H1 (cell line): ENCODE measurements around the gene SRR. TPM values are rescaled to one million over a fixed set of nuclear protein-coding genes. Genes with fewer than 3 reads are reported as not detected.

Experiments used
- CBX8 ChIP-seq: fragments of 300-800, 300-1000 bp; sonication (generic); IDR thresholded peaks from 2 replicates; pipeline ENCODE4 v1.7.1; 2016; ENCODE audit warnings: low read depth, low read length, borderline replicate concordance
- CREB1 ChIP-seq: IDR thresholded peaks from 2 replicates; pipeline ENCODE4 v1.6.1; 2012; ENCODE audit warnings: inconsistent platforms
- EP300 ChIP-seq, 2 experiments: IDR thresholded peaks; 1 replicate in 1 of 2; 2 replicates in 1 of 2; pipeline ENCODE4 v1.6.1; 2011 to 2012; ENCODE audit warnings: low read depth in 2 of 2, low read length in 2 of 2, mild to moderate bottlenecking in 2 of 2, borderline replicate concordance in 1 of 2, inconsistent platforms in 1 of 2, moderate library complexity in 1 of 2
- FOSL1 ChIP-seq: IDR thresholded peaks from 2 replicates; pipeline ENCODE4 v1.6.1; 2011; ENCODE audit warnings: mild to moderate bottlenecking, low read depth, low read length, moderate library complexity; ENCODE audit not compliant: insufficient read depth
- GABPA ChIP-seq: IDR thresholded peaks from 2 replicates; pipeline ENCODE4 v1.6.1; 2011; ENCODE audit warnings: mild to moderate bottlenecking, low read length, moderate library complexity, borderline replicate concordance; ENCODE audit not compliant: insufficient read depth
- KDM5A ChIP-seq: fragments of 200-600 bp; IDR thresholded peaks from 2 replicates; pipeline ENCODE4 v1.7.1; 2012; ENCODE audit warnings: mild to moderate bottlenecking, low read length, inconsistent platforms, mixed read lengths
- POLR2A ChIP-seq, 2 experiments: IDR thresholded peaks; 1 replicate in 1 of 2; 2 replicates in 1 of 2; pipeline ENCODE4 v1.6.1; 2011; ENCODE audit warnings: low read depth in 2 of 2, low read length in 2 of 2, mild to moderate bottlenecking in 2 of 2; ENCODE audit errors: control extremely low read depth in 1 of 2
- SIX5 ChIP-seq: IDR thresholded peaks from 2 replicates; pipeline ENCODE4 v1.6.1; 2011; ENCODE audit warnings: mild to moderate bottlenecking, low read depth, low read length
- polyA plus RNA-seq, 7 experiments: library from polyadenylated mRNA; depleted of rRNA in 3 of 7; stranded (reverse) in 5 of 7; unstranded in 2 of 7; fragments of >200 nt in 5 of 7; fragments of 200-250 nt in 2 of 7; gene quantifications; 1 replicate in 5 of 7; 2 replicates in 1 of 7; 4 replicates in 1 of 7; pipeline versions ENCODE4 v1.2.1 to v1.2.3, GENCODE V29; 2011 to 2013; ENCODE audit warnings: missing spikeins in 2 of 7, mixed read lengths in 2 of 7
- total RNA-seq: library from RNA; stranded (reverse); fragmentation: NEBNext Ultra II Directional; extraction: Animal tissue kit (Norgen Biotek cat#: 25700); gene quantifications from 2 replicates; pipeline ENCODE4 v1.2.1, GENCODE V29; 2021
- TF ChIP-seq, protein P1 (sequence below): fragments of 300-600 bp; sonication (generic); IDR thresholded peaks from 2 replicates; pipeline ENCODE4 v1.7.1; 2012; ENCODE audit warnings: low read length, moderate library complexity, mild to moderate bottlenecking, inconsistent platforms; ENCODE audit not compliant: insufficient replicate concordance

The SRR gene
- total and polyA plus RNA-seq, 2 of the 8 experiments (the other 6 are each of a cell fraction or from before 2014, with no cell fraction given), result 3.6 to 4.5 TPM

DNA sequence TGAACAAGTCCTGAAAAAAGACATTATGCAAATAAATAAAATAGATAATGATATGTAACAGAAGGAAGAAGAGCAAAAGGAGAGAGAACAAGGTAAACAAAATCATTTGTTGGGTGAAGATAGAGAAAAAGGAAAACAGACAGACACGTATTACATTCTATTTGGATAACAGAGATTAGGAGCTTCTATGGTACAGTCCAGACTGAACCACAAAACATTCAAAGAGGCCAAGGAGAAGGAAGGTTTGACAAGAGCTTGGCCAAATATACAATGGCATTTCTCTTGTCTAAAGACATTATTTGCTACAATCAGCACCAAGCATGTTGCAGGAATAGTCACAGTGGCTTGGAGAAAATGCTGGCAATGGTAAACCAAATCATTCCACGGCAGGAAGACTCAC, 29.3 kb upstream of the SRR start (continued):
- TF ChIP-seq, protein P1, sequence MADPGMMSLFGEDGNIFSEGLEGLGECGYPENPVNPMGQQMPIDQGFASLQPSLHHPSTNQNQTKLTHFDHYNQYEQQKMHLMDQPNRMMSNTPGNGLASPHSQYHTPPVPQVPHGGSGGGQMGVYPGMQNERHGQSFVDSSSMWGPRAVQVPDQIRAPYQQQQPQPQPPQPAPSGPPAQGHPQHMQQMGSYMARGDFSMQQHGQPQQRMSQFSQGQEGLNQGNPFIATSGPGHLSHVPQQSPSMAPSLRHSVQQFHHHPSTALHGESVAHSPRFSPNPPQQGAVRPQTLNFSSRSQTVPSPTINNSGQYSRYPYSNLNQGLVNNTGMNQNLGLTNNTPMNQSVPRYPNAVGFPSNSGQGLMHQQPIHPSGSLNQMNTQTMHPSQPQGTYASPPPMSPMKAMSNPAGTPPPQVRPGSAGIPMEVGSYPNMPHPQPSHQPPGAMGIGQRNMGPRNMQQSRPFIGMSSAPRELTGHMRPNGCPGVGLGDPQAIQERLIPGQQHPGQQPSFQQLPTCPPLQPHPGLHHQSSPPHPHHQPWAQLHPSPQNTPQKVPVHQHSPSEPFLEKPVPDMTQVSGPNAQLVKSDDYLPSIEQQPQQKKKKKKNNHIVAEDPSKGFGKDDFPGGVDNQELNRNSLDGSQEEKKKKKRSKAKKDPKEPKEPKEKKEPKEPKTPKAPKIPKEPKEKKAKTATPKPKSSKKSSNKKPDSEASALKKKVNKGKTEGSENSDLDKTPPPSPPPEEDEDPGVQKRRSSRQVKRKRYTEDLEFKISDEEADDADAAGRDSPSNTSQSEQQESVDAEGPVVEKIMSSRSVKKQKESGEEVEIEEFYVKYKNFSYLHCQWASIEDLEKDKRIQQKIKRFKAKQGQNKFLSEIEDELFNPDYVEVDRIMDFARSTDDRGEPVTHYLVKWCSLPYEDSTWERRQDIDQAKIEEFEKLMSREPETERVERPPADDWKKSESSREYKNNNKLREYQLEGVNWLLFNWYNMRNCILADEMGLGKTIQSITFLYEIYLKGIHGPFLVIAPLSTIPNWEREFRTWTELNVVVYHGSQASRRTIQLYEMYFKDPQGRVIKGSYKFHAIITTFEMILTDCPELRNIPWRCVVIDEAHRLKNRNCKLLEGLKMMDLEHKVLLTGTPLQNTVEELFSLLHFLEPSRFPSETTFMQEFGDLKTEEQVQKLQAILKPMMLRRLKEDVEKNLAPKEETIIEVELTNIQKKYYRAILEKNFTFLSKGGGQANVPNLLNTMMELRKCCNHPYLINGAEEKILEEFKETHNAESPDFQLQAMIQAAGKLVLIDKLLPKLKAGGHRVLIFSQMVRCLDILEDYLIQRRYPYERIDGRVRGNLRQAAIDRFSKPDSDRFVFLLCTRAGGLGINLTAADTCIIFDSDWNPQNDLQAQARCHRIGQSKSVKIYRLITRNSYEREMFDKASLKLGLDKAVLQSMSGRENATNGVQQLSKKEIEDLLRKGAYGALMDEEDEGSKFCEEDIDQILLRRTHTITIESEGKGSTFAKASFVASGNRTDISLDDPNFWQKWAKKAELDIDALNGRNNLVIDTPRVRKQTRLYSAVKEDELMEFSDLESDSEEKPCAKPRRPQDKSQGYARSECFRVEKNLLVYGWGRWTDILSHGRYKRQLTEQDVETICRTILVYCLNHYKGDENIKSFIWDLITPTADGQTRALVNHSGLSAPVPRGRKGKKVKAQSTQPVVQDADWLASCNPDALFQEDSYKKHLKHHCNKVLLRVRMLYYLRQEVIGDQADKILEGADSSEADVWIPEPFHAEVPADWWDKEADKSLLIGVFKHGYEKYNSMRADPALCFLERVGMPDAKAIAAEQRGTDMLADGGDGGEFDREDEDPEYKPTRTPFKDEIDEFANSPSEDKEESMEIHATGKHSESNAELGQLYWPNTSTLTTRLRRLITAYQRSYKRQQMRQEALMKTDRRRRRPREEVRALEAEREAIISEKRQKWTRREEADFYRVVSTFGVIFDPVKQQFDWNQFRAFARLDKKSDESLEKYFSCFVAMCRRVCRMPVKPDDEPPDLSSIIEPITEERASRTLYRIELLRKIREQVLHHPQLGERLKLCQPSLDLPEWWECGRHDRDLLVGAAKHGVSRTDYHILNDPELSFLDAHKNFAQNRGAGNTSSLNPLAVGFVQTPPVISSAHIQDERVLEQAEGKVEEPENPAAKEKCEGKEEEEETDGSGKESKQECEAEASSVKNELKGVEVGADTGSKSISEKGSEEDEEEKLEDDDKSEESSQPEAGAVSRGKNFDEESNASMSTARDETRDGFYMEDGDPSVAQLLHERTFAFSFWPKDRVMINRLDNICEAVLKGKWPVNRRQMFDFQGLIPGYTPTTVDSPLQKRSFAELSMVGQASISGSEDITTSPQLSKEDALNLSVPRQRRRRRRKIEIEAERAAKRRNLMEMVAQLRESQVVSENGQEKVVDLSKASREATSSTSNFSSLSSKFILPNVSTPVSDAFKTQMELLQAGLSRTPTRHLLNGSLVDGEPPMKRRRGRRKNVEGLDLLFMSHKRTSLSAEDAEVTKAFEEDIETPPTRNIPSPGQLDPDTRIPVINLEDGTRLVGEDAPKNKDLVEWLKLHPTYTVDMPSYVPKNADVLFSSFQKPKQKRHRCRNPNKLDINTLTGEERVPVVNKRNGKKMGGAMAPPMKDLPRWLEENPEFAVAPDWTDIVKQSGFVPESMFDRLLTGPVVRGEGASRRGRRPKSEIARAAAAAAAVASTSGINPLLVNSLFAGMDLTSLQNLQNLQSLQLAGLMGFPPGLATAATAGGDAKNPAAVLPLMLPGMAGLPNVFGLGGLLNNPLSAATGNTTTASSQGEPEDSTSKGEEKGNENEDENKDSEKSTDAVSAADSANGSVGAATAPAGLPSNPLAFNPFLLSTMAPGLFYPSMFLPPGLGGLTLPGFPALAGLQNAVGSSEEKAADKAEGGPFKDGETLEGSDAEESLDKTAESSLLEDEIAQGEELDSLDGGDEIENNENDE, result no peak
- no peak for TF ChIP-seq GABPA
- TF ChIP-seq EP300 (IDR thresholded peaks at IDR 0.05; ENCODE audit: borderline replicate concordance in 1 of 2, low read depth in 2 of 2, low read length in 2 of 2), result no peak
- TF ChIP-seq FOSL1, result no peak
- no peak for TF ChIP-seq KDM5A
- TF ChIP-seq SIX5, result no peak
- TF ChIP-seq POLR2A (IDR thresholded peaks at IDR 0.05; ENCODE audit: control extremely low read depth in 1 of 2, low read depth in 2 of 2, low read length in 2 of 2), result no peak
- no peak for TF ChIP-seq CBX8
- no peak for TF ChIP-seq CREB1
